Suprapubic skin (tissue), 4 donors: ENCODE data around the gene CHAC1. TPM values are rescaled to one million over a fixed set of nuclear protein-coding genes. Genes with fewer than 3 reads are reported as not detected.
"Not testable (repeated sequence)": the region's sequence is repeated elsewhere in the genome, so short reads cannot be mapped to it uniquely, and the experiment has no call there.

Source experiments
- DNase-seq, 2 donors: peaks; one replicate each; pipeline ENCODE4 v3.0.0-alpha.2; 2019; ENCODE audit warnings: low spot score in 2 of 2
- H3K27ac ChIP-seq: fragments of 200-600 bp; sonication (generic); one replicate; pipeline ENCODE4 v1.5.1; 2019
- H3K27me3 ChIP-seq: fragments of 200-600 bp; sonication (generic); one replicate; pipeline ENCODE4 v1.5.1; 2019
- H3K36me3 ChIP-seq: fragments of 200-600 bp; sonication (generic); one replicate; pipeline ENCODE4 v1.5.1; 2019
- H3K4me1 ChIP-seq: fragments of 200-600 bp; sonication (generic); one replicate; pipeline ENCODE4 v1.5.1; 2019
- H3K4me3 ChIP-seq: fragments of 200-600 bp; sonication (generic); one replicate; pipeline ENCODE4 v1.5.1; 2019; ENCODE audit warnings: mild to moderate bottlenecking
- H3K9me3 ChIP-seq: fragments of 200-600 bp; sonication (generic); one replicate; pipeline ENCODE4 v1.5.1; 2019
- EP300 ChIP-seq: sonication (generic); formaldehyde crosslinking; IDR thresholded peaks from one replicate; pipeline ENCODE4 v1.6.1; 2017; ENCODE audit warnings: antibody characterized with exemption
- POLR2A ChIP-seq, 2 donors: fragments of 450-650 bp; IDR thresholded peaks; one replicate each; pipeline ENCODE4 v1.6.1; 2017; ENCODE audit warnings: antibody characterized with exemption in 2 of 2, mild to moderate bottlenecking in 2 of 2, moderate library complexity in 2 of 2
- POLR2AphosphoS5 ChIP-seq, 3 donors: sonication (generic); formaldehyde crosslinking; IDR thresholded peaks; one replicate each; pipeline ENCODE4 v1.6.1; 2017; ENCODE audit warnings: antibody characterized with exemption in 3 of 3
- WGBS: methylation state at CpG from one replicate; pipeline ENCODE4 v1.1.5; 2018; 5-methylcytosine and 5-hydroxymethylcytosine counted together
- total RNA-seq, 4 donors: library from RNA; depleted of rRNA; stranded (reverse); fragments of >200 nt; gene quantifications; one replicate each; pipeline ENCODE4 v1.1.0, GENCODE V29; 2016
- TF ChIP-seq, protein P1 (sequence below), 2 donors: fragments of 200-600 bp in 1 of 2; fragments of 450-650 bp in 1 of 2; sonication (generic) in 1 of 2; IDR thresholded peaks; one replicate each; pipeline ENCODE4 v1.5.1; 2016 to 2019; ENCODE audit warnings: antibody characterized with exemption in 2 of 2, mild to moderate bottlenecking in 1 of 2, moderate library complexity in 1 of 2

Gene CHAC1
- total RNA-seq, 4 donors from 2014 or later, result 2.6 to 10.0 (median 3.3) TPM; not detected in 1

DNA sequence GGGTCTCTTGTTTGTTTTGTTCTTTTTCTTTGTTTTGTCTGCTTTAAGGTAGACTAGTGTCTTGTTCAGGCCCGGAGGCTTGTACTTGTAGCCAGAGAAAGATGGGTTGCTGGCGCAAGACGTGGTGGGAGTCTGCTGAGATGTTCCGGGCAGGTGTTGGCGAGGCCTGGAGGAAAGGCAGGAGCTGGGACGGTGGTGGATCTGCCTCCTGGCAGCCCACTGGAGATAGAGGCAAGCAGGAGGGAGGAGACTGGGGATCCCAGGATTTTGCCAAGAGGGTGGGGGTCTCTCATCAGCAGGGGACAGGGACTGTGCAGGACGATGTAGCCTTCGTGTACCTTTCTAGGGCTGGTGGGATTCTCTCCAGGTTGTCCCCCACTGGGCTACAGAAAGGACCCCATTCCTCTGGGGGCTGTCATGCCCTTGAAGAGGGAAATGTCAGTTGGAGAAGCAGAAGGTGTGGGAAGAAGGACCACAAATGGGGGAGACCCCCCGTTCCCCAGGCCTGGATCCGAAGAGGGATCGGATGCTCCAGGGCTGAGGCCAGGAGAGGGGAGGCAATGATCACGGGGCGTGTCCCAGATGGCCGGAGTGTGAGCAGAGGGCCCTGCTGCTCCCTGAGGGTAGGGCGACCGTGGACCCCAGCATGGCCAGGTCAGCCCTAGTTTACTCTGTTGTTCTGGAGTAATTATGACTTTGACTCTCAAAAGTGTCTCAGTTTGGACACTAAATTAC, 7.0 kb downstream of the CHAC1 start:
- no peak overlapping the region for H3K27ac ChIP-seq
- no peaks in the 10 kb centered on the region for H3K27me3 ChIP-seq
- DNase-seq, result no peak
- TF ChIP-seq POLR2A (IDR thresholded peaks at IDR 0.05) (no peak), EP300 (no peak)
- TF ChIP-seq, protein P1, sequence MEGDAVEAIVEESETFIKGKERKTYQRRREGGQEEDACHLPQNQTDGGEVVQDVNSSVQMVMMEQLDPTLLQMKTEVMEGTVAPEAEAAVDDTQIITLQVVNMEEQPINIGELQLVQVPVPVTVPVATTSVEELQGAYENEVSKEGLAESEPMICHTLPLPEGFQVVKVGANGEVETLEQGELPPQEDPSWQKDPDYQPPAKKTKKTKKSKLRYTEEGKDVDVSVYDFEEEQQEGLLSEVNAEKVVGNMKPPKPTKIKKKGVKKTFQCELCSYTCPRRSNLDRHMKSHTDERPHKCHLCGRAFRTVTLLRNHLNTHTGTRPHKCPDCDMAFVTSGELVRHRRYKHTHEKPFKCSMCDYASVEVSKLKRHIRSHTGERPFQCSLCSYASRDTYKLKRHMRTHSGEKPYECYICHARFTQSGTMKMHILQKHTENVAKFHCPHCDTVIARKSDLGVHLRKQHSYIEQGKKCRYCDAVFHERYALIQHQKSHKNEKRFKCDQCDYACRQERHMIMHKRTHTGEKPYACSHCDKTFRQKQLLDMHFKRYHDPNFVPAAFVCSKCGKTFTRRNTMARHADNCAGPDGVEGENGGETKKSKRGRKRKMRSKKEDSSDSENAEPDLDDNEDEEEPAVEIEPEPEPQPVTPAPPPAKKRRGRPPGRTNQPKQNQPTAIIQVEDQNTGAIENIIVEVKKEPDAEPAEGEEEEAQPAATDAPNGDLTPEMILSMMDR (IDR thresholded peaks at IDR 0.05), result no peak
- no peaks in the 10 kb centered on the region for H3K36me3 ChIP-seq
- no peaks in the 10 kb centered on the region for H3K4me1 ChIP-seq
- 90% methylated on average over 13 of the region's 16 CpGs for WGBS
- H3K4me3 ChIP-seq, result no peak overlapping the region
- H3K9me3 ChIP-seq, result no peaks in the 10 kb centered on the region

DNA sequence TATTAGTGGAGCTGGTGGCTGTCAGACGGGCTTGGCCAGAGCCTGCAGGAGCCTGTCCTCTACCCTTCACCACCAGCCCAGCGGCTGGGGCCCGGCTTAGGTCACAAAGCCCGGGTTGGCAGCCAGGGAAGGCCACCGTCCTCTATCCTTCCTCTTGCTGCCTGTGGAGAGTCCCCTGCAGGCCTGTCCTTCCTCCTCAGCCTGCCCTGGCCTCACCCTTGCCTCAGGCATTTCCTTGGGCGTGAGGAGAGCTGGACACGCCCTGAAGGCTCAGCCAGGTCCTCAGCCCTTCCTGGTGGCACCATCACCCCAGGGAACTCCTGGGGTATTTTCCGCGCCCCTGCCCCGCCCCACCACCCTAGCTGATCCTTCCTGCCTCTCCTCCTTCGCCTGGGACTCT, 7.7 kb downstream of the CHAC1 start:
- Histone ChIP-seq H3K27ac (no peak overlapping the region), H3K27me3 (no peaks in the 10 kb centered on the region), H3K36me3 (no peaks in the 10 kb centered on the region), H3K9me3 (no peaks in the 10 kb centered on the region), H3K4me3 (no peak overlapping the region), H3K4me1 (no peaks in the 10 kb centered on the region)
- DNase-seq, result no peak
- 81% methylated on average over 11 of the region's 11 CpGs for WGBS
- TF ChIP-seq POLR2AphosphoS5 (IDR thresholded peaks at IDR 0.05) (no peak), EP300 (no peak), POLR2A (IDR thresholded peaks at IDR 0.05) (no peak)

DNA sequence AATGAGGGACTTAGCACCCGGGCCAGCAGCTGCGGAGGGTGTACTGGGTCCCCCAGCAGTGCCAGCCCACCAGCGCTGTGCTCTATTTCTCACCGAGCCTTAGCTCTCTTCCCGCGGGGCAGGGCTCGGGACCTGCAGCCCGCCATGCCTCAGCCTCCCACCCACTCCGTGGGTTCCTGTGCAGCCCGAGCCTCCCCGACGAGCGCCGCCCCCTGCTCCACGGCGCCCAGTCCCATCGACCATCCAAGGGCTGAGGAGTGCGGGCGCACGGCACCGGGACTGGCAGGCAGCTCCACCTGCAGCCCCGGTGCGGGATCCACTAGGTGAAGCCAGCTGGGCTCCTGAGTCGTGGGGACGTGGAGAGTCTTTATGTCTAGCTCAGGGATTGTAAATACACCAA, 8.5 kb downstream of the CHAC1 start:
- not testable (repeated sequence) for H3K4me3 ChIP-seq, H3K27me3 ChIP-seq, H3K4me1 ChIP-seq, H3K27ac ChIP-seq, H3K9me3 ChIP-seq, H3K36me3 ChIP-seq, DNase-seq
- 95% methylated on average over 22 of the region's 25 CpGs for WGBS

- DNase-seq, H3K9me3 ChIP-seq, H3K27ac ChIP-seq, H3K4me1 ChIP-seq, H3K27me3 ChIP-seq, H3K4me3 ChIP-seq, H3K36me3 ChIP-seq: not testable (repeated sequence)
- 95% methylated on average over 14 of the region's 14 CpGs for WGBS
Measured at GRCh38 chr15:40962317-40962716, 9.0 kb downstream of the CHAC1 start.

DNA sequence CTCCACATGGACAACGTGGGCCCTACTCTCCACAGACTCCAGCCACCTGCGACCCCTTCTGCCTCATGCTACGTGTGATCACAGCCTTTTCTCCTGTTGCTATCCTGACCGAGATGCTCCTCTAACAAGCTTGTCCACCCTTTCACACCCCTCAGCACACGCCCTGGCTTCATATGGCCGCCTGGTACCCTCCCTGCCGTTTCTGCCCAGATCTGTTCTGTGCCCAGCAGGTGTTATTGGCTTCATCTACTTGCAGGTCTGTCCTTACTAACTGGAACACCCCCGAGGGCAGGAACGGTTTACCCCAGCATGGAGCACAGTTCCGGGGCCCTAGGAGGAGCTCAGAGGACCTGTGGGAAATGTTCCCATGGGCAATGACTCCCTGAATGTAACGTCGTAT, 9.9 kb downstream of the CHAC1 start:
- TF ChIP-seq POLR2AphosphoS5 (IDR thresholded peaks at IDR 0.05) (no peak), EP300 (no peak), POLR2A (IDR thresholded peaks at IDR 0.05) (no peak)
- TF ChIP-seq, protein P1 (IDR thresholded peaks at IDR 0.05), result no peak
- H3K4me1 ChIP-seq, result no peaks in the 10 kb centered on the region
- no peak overlapping the region for H3K27ac ChIP-seq
- H3K36me3 ChIP-seq, result no peaks in the 10 kb centered on the region
- H3K27me3 ChIP-seq, result no peaks in the 10 kb centered on the region
- DNase-seq, result no peak
- H3K4me3 ChIP-seq, result no peak overlapping the region
- 89% methylated on average over 12 of the region's 12 CpGs for WGBS
- H3K9me3 ChIP-seq, result no peaks in the 10 kb centered on the region

- Histone ChIP-seq H3K9me3 (no peaks in the 10 kb centered on the region), H3K27me3 (no peaks in the 10 kb centered on the region), H3K4me1 (no peaks in the 10 kb centered on the region), H3K36me3 (no peaks in the 10 kb centered on the region), H3K27ac (no peak overlapping the region), H3K4me3 (no peak overlapping the region)
- TF ChIP-seq POLR2A (IDR thresholded peaks at IDR 0.05) (no peak), POLR2AphosphoS5 (IDR thresholded peaks at IDR 0.05) (no peak), EP300 (no peak)
- TF ChIP-seq, protein P1 (IDR thresholded peaks at IDR 0.05), result no peak
- DNase-seq, result no peak
- WGBS, result 86% methylated on average over 8 of the region's 8 CpGs
Measured at GRCh38 chr15:40964006-40964405, 10.7 kb downstream of the CHAC1 start.

GRCh38 chr15:40964634-40965033, 11.4 kb downstream of the CHAC1 start:
- no peak for DNase-seq
- Histone ChIP-seq H3K27ac (no peak overlapping the region), H3K4me1 (no peaks in the 10 kb centered on the region), H3K36me3 (no peaks in the 10 kb centered on the region), H3K27me3 (no peaks in the 10 kb centered on the region), H3K9me3 (no peaks in the 10 kb centered on the region), H3K4me3 (no peak overlapping the region)
- WGBS, result 86% methylated on average over 13 of the region's 13 CpGs
- TF ChIP-seq, protein P1 (IDR thresholded peaks at IDR 0.05), result no peak
- TF ChIP-seq POLR2A (IDR thresholded peaks at IDR 0.05), result no peak
- TF ChIP-seq POLR2AphosphoS5 (IDR thresholded peaks at IDR 0.05), result no peak
- no peak for TF ChIP-seq EP300
